CD4-positive, alpha-beta memory T cell (primary cell): Measurements from ENCODE around the gene SMAGP. TPM values are rescaled to one million over a fixed set of nuclear protein-coding genes. Genes with fewer than 3 reads are reported as not detected.
"Not testable (repeated sequence)": the region's sequence is repeated elsewhere in the genome, so short reads cannot be mapped to it uniquely, and the experiment has no call there.

Source experiments
- CTCF ChIA-PET: fragments of 350-600 bp; sonication (Branson Sonifier 250); formaldehyde crosslinking; loops from one replicate; lab custom pipeline; 2021; ENCODE audit warnings: inconsistent platforms; ENCODE audit not compliant: partially characterized antibody; lab: Charles Lee
- POLR2A ChIA-PET: fragments of 350-600 bp; sonication (Branson Sonifier 250); formaldehyde crosslinking; loops from one replicate; lab custom pipeline; 2021; ENCODE audit not compliant: partially characterized antibody; lab: Charles Lee
- DNase-seq, 5 donors: peaks; one replicate each; pipeline versions ENCODE4 v3.0.0 to v3.0.0-alpha.2; 2020 to 2022; ENCODE audit warnings: mixed read lengths in 1 of 5
- H3K27ac ChIP-seq: one replicate; pipeline ENCODE4 v1.7.0; 2013; ENCODE audit warnings: low read depth, low read length
- H3K27me3 ChIP-seq: 2 replicates; pipeline ENCODE4 v1.7.0; 2013; ENCODE audit warnings: mild to moderate bottlenecking, low read length, moderate library complexity; ENCODE audit not compliant: insufficient read depth
- H3K36me3 ChIP-seq: 2 replicates; pipeline ENCODE4 v1.7.0; 2013; ENCODE audit warnings: mild to moderate bottlenecking, low read length, moderate library complexity; ENCODE audit not compliant: insufficient read depth
- H3K4me1 ChIP-seq: 2 replicates; pipeline ENCODE4 v1.7.0; 2013; ENCODE audit warnings: mild to moderate bottlenecking, low read length, moderate library complexity; ENCODE audit not compliant: insufficient read depth
- H3K4me3 ChIP-seq, 2 donors: one replicate each; pipeline ENCODE4 v1.7.0; 2013; ENCODE audit warnings: low read length in 2 of 2, mild to moderate bottlenecking in 1 of 2
- H3K9me3 ChIP-seq, 2 donors: one replicate each; pipeline ENCODE4 v1.7.0; 2013; ENCODE audit warnings: low read length in 2 of 2, control low read depth in 1 of 2; ENCODE audit not compliant: control insufficient read depth in 1 of 2
- H3K27ac Mint-ChIP-seq, 7 donors: one replicate each; pipeline ENCODE4 v1.8.0; 2020 to 2021; ENCODE audit warnings: mixed read lengths in 7 of 7, mild to moderate bottlenecking in 6 of 7, inconsistent platforms in 3 of 7, moderate library complexity in 3 of 7
- H3K27me3 Mint-ChIP-seq, 2 donors: one replicate each; pipeline ENCODE4 v1.8.0; 2020 to 2021; ENCODE audit warnings: mixed read lengths in 2 of 2
- H3K36me3 Mint-ChIP-seq, 2 donors: one replicate each; pipeline ENCODE4 v1.8.0; 2020 to 2021; ENCODE audit warnings: mixed read lengths in 2 of 2, inconsistent platforms in 1 of 2, mild to moderate bottlenecking in 1 of 2
- H3K4me1 Mint-ChIP-seq, 4 donors: one replicate each; pipeline ENCODE4 v1.8.0; 2020 to 2021; ENCODE audit warnings: mixed read lengths in 4 of 4, mild to moderate bottlenecking in 1 of 4
- H3K4me3 Mint-ChIP-seq, 8 donors: one replicate each; pipeline ENCODE4 v1.8.0; 2020 to 2021; ENCODE audit warnings: mixed read lengths in 8 of 8, mild to moderate bottlenecking in 7 of 8, moderate library complexity in 6 of 8, inconsistent platforms in 3 of 8
- H3K9me3 Mint-ChIP-seq, 8 donors: one replicate each; pipeline ENCODE4 v1.8.0; 2020 to 2021; ENCODE audit warnings: mixed read lengths in 8 of 8, mild to moderate bottlenecking in 5 of 8, inconsistent platforms in 3 of 8, moderate library complexity in 1 of 8
- intact Hi-C: fragments of 100-400 bp; cut with micrococcal nuclease; formaldehyde crosslinking; loops from one replicate; pipeline ENCODE4 v1.15.1; 2023
- polyA plus RNA-seq, 2 donors: library from polyadenylated mRNA; unstranded; fragments of 300-500 nt; fragmentation: Illumina TruSeq; gene quantifications; one replicate each; pipeline ENCODE4 v1.2.3, GENCODE V29; 2021
- total RNA-seq, 2 experiments: library from RNA; stranded (reverse); gene quantifications; one replicate each; pipeline ENCODE4 v1.2.3, GENCODE V29; 2021

Gene SMAGP
- total and polyA plus RNA-seq, 4 experiments from 2014 or later = 3.9 to 18.9 (median 8.0) TPM

GRCh38 chr12:51227962-51228361 is 42.3 kb downstream of the SMAGP start:
- Histone ChIP-seq H3K4me3 (no peak overlapping the region), H3K27ac (no peak overlapping the region), H3K36me3 (no peaks in the 10 kb centered on the region), H3K9me3 (no peaks in the 10 kb centered on the region), H3K27me3 (no peaks in the 10 kb centered on the region), H3K4me1 (no peaks in the 10 kb centered on the region)
- no peaks in the 10 kb centered on the region for H3K9me3 Mint-ChIP-seq
- H3K4me1 Mint-ChIP-seq = peaks cover 0 to 3% (median under 1%) of the 10 kb centered on the region in 4 donors
- no peak overlapping the region for H3K4me3 Mint-ChIP-seq
- ChIA-PET POLR2A (no interaction called here), CTCF (no interaction called here)
- no peaks in the 10 kb centered on the region for H3K27me3 Mint-ChIP-seq
- DNase-seq = no peak
- H3K36me3 Mint-ChIP-seq = peaks cover 0 to 4% of the 10 kb centered on the region in 2 donors
- intact Hi-C loops = no loop called here
- H3K27ac Mint-ChIP-seq = no peak overlapping the region

DNA sequence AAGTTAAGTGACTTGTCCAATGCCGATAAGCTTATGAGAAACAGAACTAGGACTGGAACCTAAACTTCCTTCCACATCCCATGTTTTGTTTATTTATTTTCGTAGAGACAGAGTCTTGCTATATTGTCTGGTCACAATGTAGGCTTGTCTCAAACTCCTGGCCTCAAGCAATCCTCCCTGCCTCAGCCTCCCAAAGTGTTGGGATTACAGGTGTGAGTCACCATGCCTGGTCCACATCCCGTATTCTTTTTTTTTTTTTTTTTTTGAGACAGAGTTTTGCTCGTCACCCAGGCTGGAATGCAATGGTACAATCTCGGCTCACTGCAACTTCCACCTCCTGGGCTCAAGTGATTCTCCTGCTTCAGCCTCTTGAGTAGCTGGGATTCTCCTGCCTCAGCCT is 43.1 kb downstream of the SMAGP start:
- H3K27me3 ChIP-seq, H3K9me3 ChIP-seq, H3K9me3 Mint-ChIP-seq, H3K36me3 ChIP-seq, H3K36me3 Mint-ChIP-seq, CTCF ChIA-PET, H3K27ac ChIP-seq, H3K27ac Mint-ChIP-seq, H3K4me1 Mint-ChIP-seq, DNase-seq, H3K4me3 Mint-ChIP-seq, H3K4me3 ChIP-seq, H3K27me3 Mint-ChIP-seq, H3K4me1 ChIP-seq, intact Hi-C loops: not testable (repeated sequence)
- POLR2A ChIA-PET = interaction anchor here (1.7 kb wide), 1 partner anchor 9 kb away, joined by 5 read pairs; the partner anchor contains the start of gene POU6F1

GRCh38 chr12:51225771-51226170 is 44.4 kb downstream of the SMAGP start:
- Mint-ChIP-seq H3K27me3 (no peaks in the 10 kb centered on the region), H3K9me3 (peaks cover 0 to 2% (median 0%) of the 10 kb centered on the region in 8 donors), H3K4me3 (no peak overlapping the region), H3K27ac (no peak overlapping the region), H3K36me3 (peaks cover 0 to 4% of the 10 kb centered on the region in 2 donors), H3K4me1 (peaks cover 0 to 5% (median 2%) of the 10 kb centered on the region in 4 donors)
- H3K27ac ChIP-seq = no peak overlapping the region
- intact Hi-C loops = no loop called here
- no peaks in the 10 kb centered on the region for H3K4me1 ChIP-seq
- no peaks in the 10 kb centered on the region for H3K9me3 ChIP-seq
- POLR2A ChIA-PET = interaction anchor here (1.7 to 2.5 kb wide), 2 partner anchors 8 to 13 kb away, joined by 5 to 10 read pairs; partner anchors contain the start of genes DAZAP2 and POU6F1
- no peaks in the 10 kb centered on the region for H3K36me3 ChIP-seq
- no peak overlapping the region for H3K4me3 ChIP-seq
- H3K27me3 ChIP-seq = no peaks in the 10 kb centered on the region
- no peak for DNase-seq
- CTCF ChIA-PET = interaction anchor here (0.5 to 0.6 kb wide), 2 partner anchors 63 to 112 kb away, joined by 3 read pairs; no protein-coding TSS in a partner anchor

GRCh38 chr12:51225234-51225633 is 45.0 kb downstream of the SMAGP start:
- peaks cover 0 to 2% (median 0%) of the 10 kb centered on the region in 8 donors for H3K9me3 Mint-ChIP-seq
- no peak for DNase-seq
- no peaks in the 10 kb centered on the region for H3K27me3 Mint-ChIP-seq
- H3K4me3 ChIP-seq = no peak overlapping the region
- H3K36me3 Mint-ChIP-seq = peaks cover 0 to 4% of the 10 kb centered on the region in 2 donors
- peak overlapping the region in 1 of 7 donors; percentile 39 for H3K27ac Mint-ChIP-seq
- ChIA-PET POLR2A (interaction anchor here (2.5 kb wide), 1 partner anchor 13 kb away, joined by 10 read pairs; the partner anchor contains the start of gene DAZAP2), CTCF (no interaction called here)
- H3K27me3 ChIP-seq = no peaks in the 10 kb centered on the region
- H3K9me3 ChIP-seq = no peaks in the 10 kb centered on the region
- no peaks in the 10 kb centered on the region for H3K4me1 ChIP-seq
- intact Hi-C loops = no loop called here
- H3K36me3 ChIP-seq = no peaks in the 10 kb centered on the region
- no peak overlapping the region for H3K27ac ChIP-seq
- H3K4me3 Mint-ChIP-seq = no peak overlapping the region
- H3K4me1 Mint-ChIP-seq = peaks cover under 1 to 5% (median 2%) of the 10 kb centered on the region in 4 donors

DNA sequence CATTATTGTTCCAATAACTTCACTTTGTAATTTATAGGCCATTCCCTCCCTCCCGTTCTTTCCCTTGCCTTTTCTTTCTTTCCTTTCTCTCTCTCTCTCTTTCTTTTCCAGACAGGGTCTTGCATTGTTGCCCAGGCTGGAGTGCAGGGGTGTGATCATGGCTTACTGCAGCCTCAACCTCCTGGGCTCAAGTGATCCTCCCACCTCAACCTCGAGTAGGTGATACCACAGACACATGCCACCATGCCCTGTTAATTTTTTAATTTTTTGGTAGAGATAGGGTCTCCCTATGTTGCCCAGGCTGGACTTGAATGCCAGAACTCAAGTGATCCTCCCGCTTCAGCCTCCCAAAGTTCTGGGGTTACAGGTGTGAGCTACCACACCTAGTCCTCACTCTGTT is 45.6 kb downstream of the SMAGP start:
- CTCF ChIA-PET = interaction anchor here (1.2 kb wide), 1 partner anchor 14 kb away, joined by 3 read pairs; the partner anchor contains the start of gene DAZAP2
- Histone ChIP-seq H3K27me3 (no peaks in the 10 kb centered on the region), H3K27ac (no peak overlapping the region), H3K9me3 (no peaks in the 10 kb centered on the region), H3K36me3 (no peaks in the 10 kb centered on the region), H3K4me1 (peaks cover 2% of the 10 kb centered on the region), H3K4me3 (no peak overlapping the region)
- Mint-ChIP-seq H3K9me3 (peaks cover 0 to 2% (median 0%) of the 10 kb centered on the region in 8 donors), H3K4me3 (peak overlapping the region in 1 of 8 donors; percentile 12), H3K36me3 (peaks cover 0 to 4% of the 10 kb centered on the region in 2 donors), H3K4me1 (peaks cover 3 to 5% (median 4%) of the 10 kb centered on the region in 4 donors), H3K27me3 (no peaks in the 10 kb centered on the region), H3K27ac (peak overlapping the region in 2 of 7 donors; percentile 39 to 61)
- POLR2A ChIA-PET = interaction anchor here (2.5 kb wide), 1 partner anchor 14 kb away, joined by 10 read pairs; the partner anchor contains the start of gene DAZAP2
- no peak for DNase-seq
- intact Hi-C loops = no loop called here

GRCh38 chr12:51222461-51222860 is 47.8 kb downstream of the SMAGP start:
- H3K27ac ChIP-seq = no peak overlapping the region
- peak overlapping the region in 1 of 8 donors; percentile 60 for H3K4me3 Mint-ChIP-seq

GRCh38 chr12:51219857-51220256 is 50.4 kb downstream of the SMAGP start:
- Mint-ChIP-seq H3K27ac (peak overlapping the region in 3 of 7 donors; percentile 94 to 96 (median 94)), H3K4me3 (peak overlapping the region in 3 of 8 donors; percentile 10 to 96 (median 90)), H3K4me1 (peaks cover 18 to 33% (median 25%) of the 10 kb centered on the region in 4 donors)
- H3K4me3 ChIP-seq, H3K9me3 Mint-ChIP-seq, intact Hi-C loops, H3K27me3 ChIP-seq, H3K27ac ChIP-seq, H3K27me3 Mint-ChIP-seq, H3K36me3 ChIP-seq, H3K36me3 Mint-ChIP-seq, H3K9me3 ChIP-seq, DNase-seq: not testable (repeated sequence)
- H3K4me1 ChIP-seq = peaks cover 25% of the 10 kb centered on the region
- POLR2A ChIA-PET = interaction anchor here (1.2 kb wide), 1 partner anchor 19 kb away, joined by 3 read pairs; the partner anchor contains the start of gene DAZAP2
- CTCF ChIA-PET = interaction anchor here (1.5 kb wide), 1 partner anchor 19 kb away, joined by 3 read pairs; the partner anchor contains the start of gene DAZAP2

More at GRCh38 chr12:51222461-51222860, 47.8 kb downstream of the SMAGP start:
- ChIA-PET CTCF (interaction anchor here (0.7 kb wide), 1 partner anchor 28 kb away, joined by 5 read pairs; no protein-coding TSS in a partner anchor), POLR2A (interaction anchor here (2.3 kb wide), 1 partner anchor 16 kb away, joined by 8 read pairs; the partner anchor contains the start of gene DAZAP2)
- no peak for DNase-seq
- H3K27me3 Mint-ChIP-seq = no peaks in the 10 kb centered on the region
- H3K9me3 Mint-ChIP-seq = peaks cover 0 to 2% (median 0%) of the 10 kb centered on the region in 8 donors
- peak overlapping the region in 2 of 7 donors; percentile 58 to 92 for H3K27ac Mint-ChIP-seq
- peaks cover 3 to 4% of the 10 kb centered on the region in 2 donors for H3K36me3 Mint-ChIP-seq
- H3K4me1 ChIP-seq = peaks cover 16% of the 10 kb centered on the region
- H3K9me3 ChIP-seq = no peaks in the 10 kb centered on the region
- H3K4me1 Mint-ChIP-seq = peaks cover 13 to 24% (median 17%) of the 10 kb centered on the region in 4 donors
- intact Hi-C loops = no loop called here
- no peaks in the 10 kb centered on the region for H3K27me3 ChIP-seq
- no peaks in the 10 kb centered on the region for H3K36me3 ChIP-seq
- no peak overlapping the region for H3K4me3 ChIP-seq
